Forelimb muscle (tissue), 1 donor: ENCODE data around the gene LHPP. TPM values are rescaled to one million over a fixed set of nuclear protein-coding genes. Genes with fewer than 3 reads are reported as not detected.

Experiments
- DNase-seq: peaks from one replicate; pipeline ENCODE4 v3.0.0-alpha.2; 2013; ENCODE audit warnings: low read depth
- polyA plus RNA-seq: library from polyadenylated mRNA; unstranded; fragments of 120-200 nt; gene quantifications from one replicate; pipeline ENCODE4 v1.2.1, GENCODE V29; 2013; ENCODE audit not compliant: insufficient read length

LHPP gene
- polyA plus RNA-seq, 1 donor, result 6.9 TPM

GRCh38 chr10:124496620-124497019, 35.0 kb downstream of the LHPP start:
- no peak for DNase-seq

- DNase-seq, result no peak
These were observed 35.7 kb downstream of the LHPP start for GRCh38 chr10:124497196-124497881.

- DNase-seq, result no peak
These were observed 36.4 kb downstream of the LHPP start for GRCh38 chr10:124498056-124498455.

GRCh38 chr10:124500757-124501156, 39.1 kb downstream of the LHPP start:
- DNase-seq, result no peak

GRCh38 chr10:124504711-124505110, 43.1 kb downstream of the LHPP start:
- no peak for DNase-seq

GRCh38 chr10:124505279-124505678, 43.7 kb downstream of the LHPP start:
- DNase-seq, result no peak

- no peak for DNase-seq
These were observed 46.5 kb downstream of the LHPP start for GRCh38 chr10:124508070-124508667.

- DNase-seq, result no peak
These were observed 47.4 kb downstream of the LHPP start for GRCh38 chr10:124508907-124509454.

- DNase-seq, result no peak
These were observed 48.4 kb downstream of the LHPP start for GRCh38 chr10:124509880-124510632.

GRCh38 chr10:124510759-124511158, 49.1 kb downstream of the LHPP start:
- DNase-seq, result no peak

GRCh38 chr10:124511205-124512039, 49.8 kb downstream of the LHPP start:
- no peak for DNase-seq

GRCh38 chr10:124512040-124512428, 50.4 kb downstream of the LHPP start:
- no peak for DNase-seq

GRCh38 chr10:124512600-124512999, 51.0 kb downstream of the LHPP start:
- no peak for DNase-seq

- no peak for DNase-seq
These were observed 53.8 kb downstream of the LHPP start for GRCh38 chr10:124515244-124515970.

- no peak for DNase-seq
These were observed 54.6 kb downstream of the LHPP start for GRCh38 chr10:124516181-124516580.

GRCh38 chr10:124516746-124517397, 55.2 kb downstream of the LHPP start:
- no peak for DNase-seq

GRCh38 chr10:124517461-124517860, 55.8 kb downstream of the LHPP start:
- no peak for DNase-seq

GRCh38 chr10:124517931-124518330, 56.3 kb downstream of the LHPP start:
- no peak for DNase-seq

GRCh38 chr10:124518366-124518765, 56.7 kb downstream of the LHPP start:
- DNase-seq, result no peak
